ENCODE results near the gene C16orf87.

Gene C16orf87

GRCh38 chr16:46756772-46757171, 74.2 kb downstream of the C16orf87 start:
- DNase-seq (ENCODE audit: low read depth): no peak

DNA sequence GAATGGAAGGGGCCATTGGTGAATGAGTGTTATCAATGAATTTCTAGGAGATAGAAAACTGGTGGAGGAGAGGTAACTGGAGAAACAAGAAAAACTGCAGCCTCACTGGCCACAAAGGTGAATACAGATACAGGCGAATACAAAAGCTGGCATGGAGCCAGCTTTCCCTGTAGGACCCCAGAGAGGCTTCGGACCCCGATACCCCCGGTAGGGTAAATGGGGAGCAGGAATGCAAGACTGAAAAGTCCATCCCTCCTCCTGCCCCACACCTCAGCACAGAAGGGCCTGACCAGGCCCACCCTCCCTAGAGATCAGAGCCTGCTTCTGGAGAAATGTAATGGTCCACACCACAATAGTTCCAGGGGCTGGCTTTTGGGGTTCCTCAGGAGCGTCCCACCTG, 78.0 kb downstream of the C16orf87 start:
- no peak for DNase-seq (ENCODE audit: low read depth)

DNA sequence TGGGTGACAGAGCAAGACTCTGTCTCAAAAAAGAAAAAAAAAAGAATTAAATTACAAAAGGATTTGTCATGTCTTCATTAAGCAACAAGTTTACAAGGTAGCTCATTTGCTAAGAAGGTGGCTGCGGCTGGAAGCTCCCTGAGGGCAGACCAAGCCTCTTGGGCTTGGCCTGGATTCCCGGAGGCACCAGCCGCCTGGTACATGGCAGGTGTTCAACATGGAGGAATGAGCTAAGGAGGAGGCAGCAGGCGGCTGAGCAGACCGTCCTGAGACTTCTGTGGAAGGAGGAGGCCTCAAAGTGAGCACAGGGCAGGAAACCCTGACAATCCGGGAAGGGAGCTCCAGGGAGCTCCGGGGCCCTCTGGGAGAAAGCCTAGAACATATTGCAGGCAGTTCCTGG, 79.6 kb downstream of the C16orf87 start:
- DNase-seq (ENCODE audit: low read depth): no peak

- no peak for DNase-seq (ENCODE audit: low read depth)
These were observed 81.9 kb downstream of the C16orf87 start for GRCh38 chr16:46748775-46749705.

GRCh38 chr16:46747777-46748651, 83.0 kb downstream of the C16orf87 start, which contains the start of gene MYLK3:
TSS of gene MYLK3 (minus strand) at chr16:46748344. CDS start at chr16:46748193, 151 bp downstream.
- peak; percentile 46 for DNase-seq (ENCODE audit: low read depth)

DNA sequence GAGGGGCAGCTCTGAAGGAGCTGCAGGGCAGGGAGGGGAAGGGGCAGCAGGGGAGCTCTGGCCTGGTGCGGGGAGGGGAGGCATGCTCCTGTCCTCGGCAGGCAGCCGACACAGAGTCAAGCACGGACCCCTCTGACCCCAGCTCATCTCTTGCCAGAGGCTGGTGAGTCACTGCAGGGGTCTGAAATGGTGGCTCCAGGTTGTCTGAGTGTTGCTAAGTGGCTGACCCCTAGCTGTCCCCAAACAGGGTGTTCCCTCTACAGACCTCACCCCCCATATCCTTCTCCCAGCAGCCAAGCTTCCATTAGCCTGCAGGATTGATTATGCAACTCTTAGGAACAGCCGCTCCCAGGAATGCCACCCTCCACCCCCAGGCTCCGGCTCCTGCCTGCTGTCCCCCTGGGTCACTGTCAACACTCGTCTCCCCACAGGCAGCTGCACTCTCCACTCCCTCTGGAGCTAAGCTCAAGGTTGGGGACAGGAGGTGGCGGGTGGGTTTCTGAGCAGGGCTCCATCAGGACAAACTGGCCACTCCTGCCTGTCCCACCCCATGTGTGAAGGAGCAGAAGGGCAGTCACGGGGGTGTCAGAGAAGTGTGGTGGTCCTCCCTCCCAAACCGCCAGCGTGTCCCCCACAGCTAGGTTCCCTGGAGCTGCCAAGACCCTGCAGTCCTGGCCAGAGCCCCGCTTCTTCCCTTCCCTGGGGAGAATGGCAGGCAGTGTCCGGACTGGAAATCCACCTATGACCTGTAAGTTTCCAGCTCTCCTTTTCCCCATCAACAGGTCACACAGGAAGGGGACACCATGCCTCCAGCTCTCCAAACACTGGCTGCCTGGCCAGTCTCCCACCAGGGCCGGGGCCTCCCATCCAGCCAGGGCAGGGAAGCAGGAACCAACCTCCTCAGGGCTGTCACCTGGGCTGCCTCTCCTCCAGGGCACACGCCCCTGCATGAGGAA, 83.9 kb downstream of the C16orf87 start:
- no peak for DNase-seq (ENCODE audit: low read depth)

Measured in amniotic epithelial cell (primary cell).